ENCODE results near the gene SERPINE2.
"Not testable (repeated sequence)": the region's sequence is repeated elsewhere in the genome, so short reads cannot be mapped to it uniquely, and the experiment has no call there.

The SERPINE2 gene

DNA sequence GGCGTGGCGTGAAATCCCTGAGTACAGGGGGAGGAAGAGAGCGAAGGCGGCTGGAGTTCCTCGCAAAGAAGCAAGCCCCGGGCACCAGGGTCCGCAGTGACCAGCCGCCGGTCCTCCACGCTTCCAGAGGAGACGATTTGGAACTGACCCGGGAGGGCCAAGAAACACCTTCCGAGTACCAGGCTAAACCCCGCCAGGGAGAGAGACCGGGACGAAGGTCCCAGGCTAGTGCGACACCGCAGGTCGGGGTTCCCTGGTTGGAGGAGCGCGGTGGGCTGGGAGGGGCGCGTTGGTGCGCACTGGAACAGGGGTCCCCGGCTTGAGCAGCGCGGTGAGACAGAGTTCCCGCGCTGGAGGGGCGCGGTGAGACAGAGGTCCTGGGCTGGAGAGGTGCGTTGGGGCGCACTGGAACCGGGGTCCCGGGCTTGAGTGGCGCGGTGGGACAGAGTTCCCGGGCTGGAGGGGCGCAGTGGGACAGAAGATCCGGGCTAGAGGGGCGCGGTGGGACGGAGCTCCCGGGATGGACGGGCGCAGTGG is 94.9 kb downstream of the SERPINE2 start:
- peak in 1 of 2 donors; percentile 14 for DNase-seq (ENCODE audit: low read depth in 1 of 2, low spot score in 1 of 2)

- no peak for DNase-seq (ENCODE audit: low read depth in 1 of 2, low spot score in 1 of 2)
Observed at GRCh38 chr2:223943561-223944008, 95.5 kb downstream of the SERPINE2 start.

GRCh38 chr2:223943135-223943534 is 96.0 kb downstream of the SERPINE2 start:
- no peak for DNase-seq (ENCODE audit: low read depth in 1 of 2, low spot score in 1 of 2)

DNA sequence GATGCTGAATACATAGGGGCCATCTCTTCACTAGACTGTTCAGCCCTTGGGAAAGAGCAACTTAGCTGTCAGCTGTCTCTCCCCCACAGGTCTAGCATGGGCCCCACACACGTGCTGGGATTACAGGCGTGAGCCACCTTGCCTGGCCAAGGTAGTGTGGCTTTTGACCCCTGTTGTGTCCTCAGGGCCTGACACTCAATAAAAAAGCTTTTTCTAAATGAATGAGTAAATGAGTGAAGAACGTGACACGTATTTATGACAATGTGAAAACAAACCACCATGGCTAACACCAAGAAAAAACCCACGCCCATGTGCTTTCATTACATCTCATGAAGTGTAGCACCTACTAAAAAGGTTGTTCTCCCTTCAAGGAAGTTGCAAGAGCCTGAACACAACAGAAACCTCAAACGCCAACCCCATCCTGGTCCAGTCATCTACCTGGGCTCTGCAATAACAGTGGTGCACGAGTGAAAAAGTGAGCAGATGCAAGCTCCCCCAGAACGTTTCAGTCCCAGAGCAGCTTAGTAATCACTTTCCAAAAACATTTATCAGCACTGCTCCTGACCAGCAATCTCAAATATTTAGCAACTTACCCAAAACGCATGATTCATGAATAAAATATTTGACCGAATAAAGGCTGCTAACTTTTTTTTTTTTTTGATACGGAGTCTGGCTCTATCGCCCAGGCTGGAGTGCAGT is 97.4 kb downstream of the SERPINE2 start:
- DNase-seq (ENCODE audit: low read depth in 1 of 2, low spot score in 1 of 2), result peak in 1 of 2 donors; percentile 58

- DNase-seq (ENCODE audit: low read depth in 1 of 2, low spot score in 1 of 2), result not testable (repeated sequence)
Observed at GRCh38 chr2:223939438-223939837, 99.6 kb downstream of the SERPINE2 start.

- no peak for DNase-seq (ENCODE audit: low read depth in 1 of 2, low spot score in 1 of 2)
Observed at GRCh38 chr2:223937535-223937934, 101.6 kb downstream of the SERPINE2 start.

DNA sequence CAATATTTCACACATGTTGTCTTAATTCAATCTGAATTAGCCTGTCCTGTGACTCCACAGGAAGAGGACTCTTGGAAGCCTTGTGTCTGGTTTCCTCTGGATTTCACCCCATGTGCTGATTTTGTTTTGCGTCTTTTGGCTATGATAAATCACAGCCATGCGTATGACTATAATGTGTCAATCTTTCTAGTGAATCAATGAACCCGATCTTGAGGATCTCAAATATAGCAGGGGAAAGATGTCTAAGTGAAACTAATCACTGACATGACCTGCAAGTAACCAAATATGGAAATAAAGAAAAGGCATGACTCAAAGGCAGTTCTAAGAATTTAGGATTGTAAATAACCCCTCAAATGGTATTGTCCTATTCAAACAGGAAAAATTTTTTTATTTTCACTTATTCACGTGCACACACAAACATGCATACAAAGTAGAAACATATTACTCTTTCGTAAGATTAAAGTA is 102.2 kb downstream of the SERPINE2 start:
- no peak for DNase-seq (ENCODE audit: low read depth in 1 of 2, low spot score in 1 of 2)

DNA sequence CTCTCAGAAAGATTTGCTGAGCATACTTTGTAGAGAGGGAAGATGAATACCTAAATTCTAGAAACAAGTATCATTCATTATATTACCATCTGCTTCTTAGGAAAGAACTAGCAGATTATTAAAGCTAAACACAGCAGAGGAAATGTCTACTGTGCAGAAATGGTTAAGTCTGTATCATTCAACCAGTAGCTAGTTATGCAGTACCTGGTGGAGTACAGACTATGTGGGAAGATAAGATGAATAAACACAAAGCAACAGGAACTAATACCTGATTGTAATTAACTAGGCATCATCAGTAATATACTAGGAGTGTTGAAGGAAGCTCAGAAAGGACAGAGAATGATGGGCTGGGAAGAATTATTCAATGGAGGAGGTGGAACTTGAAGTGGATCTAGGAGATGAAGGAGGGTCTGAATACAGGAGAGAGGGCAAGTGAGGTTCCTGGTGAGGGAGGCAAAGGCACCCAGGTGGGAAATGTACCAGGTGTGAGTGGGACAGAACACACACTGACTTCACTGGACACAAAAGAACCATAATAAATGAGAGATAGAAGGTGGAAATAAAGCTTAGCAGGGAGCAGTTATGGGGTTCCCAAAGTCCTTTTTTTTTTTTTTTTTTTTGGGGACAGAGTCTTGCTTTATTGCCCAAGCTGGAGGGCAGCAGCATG is 103.5 kb downstream of the SERPINE2 start:
- DNase-seq (ENCODE audit: low read depth in 1 of 2, low spot score in 1 of 2), result no peak

GRCh38 chr2:223934870-223935269 is 104.2 kb downstream of the SERPINE2 start:
- no peak for DNase-seq (ENCODE audit: low read depth in 1 of 2, low spot score in 1 of 2)

DNA sequence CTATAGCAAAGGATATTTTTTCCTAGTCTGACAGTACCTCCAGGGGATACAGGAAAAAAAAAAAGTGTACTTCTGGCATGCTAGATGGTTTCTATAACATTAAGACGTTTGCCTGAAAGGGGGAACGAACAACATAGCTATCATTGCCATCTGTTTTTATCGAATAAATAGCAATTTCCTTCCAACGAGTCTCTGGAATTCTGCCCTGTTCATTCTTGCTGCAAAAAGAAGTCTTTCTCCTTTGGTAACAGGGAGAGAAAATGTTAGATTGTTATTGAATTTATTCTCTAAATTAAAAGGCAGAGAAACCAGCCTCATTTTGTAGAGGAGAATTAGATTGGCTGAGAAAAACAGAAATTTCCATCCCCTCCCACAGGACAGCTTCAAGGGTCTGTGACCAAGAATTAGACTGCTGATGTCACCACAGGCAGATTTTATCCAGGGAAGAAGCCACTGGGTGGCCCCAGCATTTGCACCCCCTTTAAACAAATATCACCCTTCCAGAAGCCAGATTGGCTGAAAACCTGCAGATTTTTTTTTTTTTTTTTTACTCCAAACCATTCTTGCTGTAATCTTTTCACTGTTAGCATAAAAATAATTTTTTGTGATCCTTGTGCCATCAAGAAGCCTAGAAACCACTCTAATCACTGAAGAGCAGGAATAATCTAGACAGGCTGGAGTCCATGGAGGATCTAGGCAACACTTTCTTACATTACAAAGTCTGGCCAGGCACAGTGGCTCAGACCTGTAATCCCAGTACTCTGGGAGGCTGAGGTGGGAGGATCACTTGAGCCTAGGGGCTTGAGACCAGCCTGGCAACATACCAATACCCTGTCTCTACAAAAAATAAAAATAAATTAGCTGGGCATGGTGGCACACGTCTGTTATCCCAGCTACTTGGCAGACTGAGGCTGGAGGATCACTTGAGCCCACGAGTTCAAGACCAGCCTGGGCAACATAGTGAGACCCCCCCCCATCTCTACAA is 106.0 kb downstream of the SERPINE2 start:
- no peak for DNase-seq (ENCODE audit: low read depth in 1 of 2, low spot score in 1 of 2)

- DNase-seq (ENCODE audit: low read depth in 1 of 2, low spot score in 1 of 2), result no peak
Observed at GRCh38 chr2:223930103-223930976, 108.7 kb downstream of the SERPINE2 start.

GRCh38 chr2:223929571-223930102 is 109.4 kb downstream of the SERPINE2 start:
- DNase-seq (ENCODE audit: low read depth in 1 of 2, low spot score in 1 of 2), result no peak

GRCh38 chr2:223928113-223929006 is 110.7 kb downstream of the SERPINE2 start:
- DNase-seq (ENCODE audit: low read depth in 1 of 2, low spot score in 1 of 2), result no peak

DNA sequence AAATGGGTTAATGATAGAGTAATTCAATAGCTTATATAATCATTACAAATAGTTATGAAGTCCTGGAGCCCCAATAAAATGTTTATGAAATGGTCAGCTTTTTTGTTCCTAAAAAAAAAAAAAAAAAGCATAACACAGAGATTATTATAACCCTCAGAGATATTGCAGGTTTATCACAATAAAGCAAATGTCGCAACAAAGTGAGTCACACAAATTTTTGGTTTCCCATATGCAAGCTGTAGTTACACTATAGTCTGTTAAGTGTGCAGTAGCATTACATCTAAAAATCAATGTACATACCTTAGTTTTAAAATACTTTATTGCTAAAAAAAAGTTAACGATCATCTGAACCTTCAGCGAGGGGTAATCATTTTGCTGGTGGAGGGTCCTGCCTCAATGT is 114.0 kb downstream of the SERPINE2 start:
- DNase-seq (ENCODE audit: low read depth in 1 of 2, low spot score in 1 of 2), result no peak

Data from activated T-helper 1 cell treated with anti-CD3 and anti-CD28 coated beads, Interleukin-2, amount 50 U/mL, for 16 hours (primary cell).